GM10266 (cell line): ENCODE data around the gene NAV2.

ENCODE experiments used
- DNase-seq: peaks from one replicate; pipeline ENCODE4 v3.0.0; 2012; ENCODE audit errors: extremely low spot score
- CTCF ChIP-seq: IDR thresholded peaks from 2 replicates; pipeline ENCODE4 v1.5.1; 2012; ENCODE audit warnings: mild to moderate bottlenecking, low read depth; ENCODE audit not compliant: control insufficient read depth, insufficient read depth; ENCODE audit errors: missing control alignments

Gene NAV2

GRCh38 chr11:19881177-19881576 is 168.5 kb downstream of the NAV2 start:
- no peak for DNase-seq
- no peak for TF ChIP-seq CTCF

GRCh38 chr11:19882356-19882755 is 169.7 kb downstream of the NAV2 start:
- no peak for DNase-seq
- no peak for TF ChIP-seq CTCF

- DNase-seq = no peak
- TF ChIP-seq CTCF = no peak
Measured at GRCh38 chr11:19886498-19886897, 173.9 kb downstream of the NAV2 start.

GRCh38 chr11:19887842-19888241 is 175.2 kb downstream of the NAV2 start:
- TF ChIP-seq CTCF = no peak
- DNase-seq = no peak

- TF ChIP-seq CTCF = no peak
- DNase-seq = no peak
Measured at GRCh38 chr11:19889531-19889930, 176.9 kb downstream of the NAV2 start.

GRCh38 chr11:19890308-19890707 is 177.7 kb downstream of the NAV2 start:
- no peak for DNase-seq
- no peak for TF ChIP-seq CTCF

- TF ChIP-seq CTCF = no peak
- no peak for DNase-seq
Measured at GRCh38 chr11:19891022-19891421, 178.4 kb downstream of the NAV2 start.
